TTC549 (cell line): ENCODE results near the gene HMG20A.

Experiments used
- FAIRE-seq: peaks from 2 replicates; lab custom pipeline; 2012; peaks lifted over from hg19 to GRCh38; lab: Jason Lieb, UNC

Gene HMG20A

DNA sequence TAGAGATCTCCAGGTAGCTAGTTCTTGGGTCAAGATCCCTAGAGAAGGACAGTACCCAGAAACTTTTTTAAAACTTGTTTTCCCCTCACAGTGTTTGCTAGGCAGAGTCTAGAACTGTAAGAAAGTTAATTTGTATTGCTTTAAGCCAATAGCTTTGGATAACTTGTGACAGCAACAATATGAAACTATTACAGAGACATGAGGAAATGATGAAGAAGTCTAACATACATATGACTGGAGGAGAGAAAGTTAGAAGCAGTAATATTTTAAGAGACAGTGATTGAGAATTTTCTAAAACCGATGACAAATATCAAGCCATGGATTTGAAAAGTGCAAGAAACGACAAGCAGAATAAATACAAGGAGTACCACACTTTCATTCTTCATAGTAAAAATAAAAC lies 10.0 kb downstream of the HMG20A start:
- no peak for FAIRE-seq

DNA sequence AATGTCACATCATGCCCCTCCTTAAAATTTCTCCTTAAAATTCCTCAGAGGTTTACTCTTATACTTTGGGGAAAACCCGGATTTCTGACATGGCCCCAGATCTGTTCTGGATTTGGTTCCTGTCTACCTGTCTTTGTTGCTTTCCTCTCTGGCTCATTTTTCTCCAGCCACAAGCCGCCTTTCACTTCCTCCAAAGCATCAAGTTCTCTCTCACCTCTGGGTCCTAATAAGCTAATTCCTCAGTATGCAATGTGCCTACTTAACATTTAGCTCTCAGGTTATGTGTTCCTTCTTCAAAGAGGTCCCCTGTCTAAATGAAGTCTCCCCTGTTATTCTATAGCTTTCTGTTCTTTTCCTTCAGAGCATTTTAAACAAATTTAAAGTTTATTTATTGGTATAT lies 16.1 kb downstream of the HMG20A start:
- FAIRE-seq: no peak

DNA sequence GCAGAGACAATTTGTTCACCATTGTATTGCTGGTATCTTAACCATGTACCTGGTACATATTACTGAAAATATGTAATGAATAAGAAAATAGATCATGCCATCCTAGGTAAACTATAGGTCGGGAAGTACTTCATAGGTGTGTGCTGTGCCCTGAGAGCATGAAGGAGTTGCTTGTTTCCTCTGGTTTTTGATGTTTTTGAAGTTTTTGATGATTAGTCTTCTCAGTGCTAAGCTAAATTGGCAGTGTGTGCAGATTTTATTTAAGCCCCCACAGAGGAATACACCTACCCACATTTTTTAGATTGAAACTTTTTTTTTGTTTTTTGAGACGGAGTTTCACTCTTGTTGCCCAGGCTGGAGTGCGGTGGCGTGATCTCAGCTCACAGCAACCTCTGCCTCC lies 16.6 kb downstream of the HMG20A start:
- FAIRE-seq: no peak

DNA sequence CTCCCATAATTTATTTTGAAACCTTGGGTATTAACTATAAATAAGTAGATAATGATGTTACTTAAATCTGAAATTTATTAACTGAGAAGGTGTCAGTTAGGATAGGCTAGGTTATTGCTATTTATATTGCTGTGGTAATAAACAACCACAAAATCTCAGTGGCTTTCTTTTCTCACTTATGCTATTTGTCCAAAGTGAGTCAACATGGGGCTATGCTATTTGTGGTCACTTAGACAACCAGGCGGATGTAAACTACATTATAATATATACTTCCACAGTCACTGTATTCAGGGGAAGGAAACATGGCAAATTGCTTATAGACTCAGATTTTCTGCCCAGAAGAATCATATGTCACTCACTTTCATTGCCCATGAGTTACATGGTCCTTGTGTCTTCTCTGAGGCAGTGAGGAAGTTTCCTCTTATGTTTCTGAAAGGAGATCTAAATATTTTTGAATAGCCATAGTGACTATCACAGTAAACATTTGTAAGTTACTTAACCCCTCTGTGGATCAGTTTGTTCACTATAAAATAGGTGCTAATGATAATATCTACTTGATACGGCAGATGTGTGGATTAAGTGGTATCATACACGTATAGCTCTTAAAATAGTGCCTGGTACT lies 19.8 kb downstream of the HMG20A start:
- FAIRE-seq: no peak

DNA sequence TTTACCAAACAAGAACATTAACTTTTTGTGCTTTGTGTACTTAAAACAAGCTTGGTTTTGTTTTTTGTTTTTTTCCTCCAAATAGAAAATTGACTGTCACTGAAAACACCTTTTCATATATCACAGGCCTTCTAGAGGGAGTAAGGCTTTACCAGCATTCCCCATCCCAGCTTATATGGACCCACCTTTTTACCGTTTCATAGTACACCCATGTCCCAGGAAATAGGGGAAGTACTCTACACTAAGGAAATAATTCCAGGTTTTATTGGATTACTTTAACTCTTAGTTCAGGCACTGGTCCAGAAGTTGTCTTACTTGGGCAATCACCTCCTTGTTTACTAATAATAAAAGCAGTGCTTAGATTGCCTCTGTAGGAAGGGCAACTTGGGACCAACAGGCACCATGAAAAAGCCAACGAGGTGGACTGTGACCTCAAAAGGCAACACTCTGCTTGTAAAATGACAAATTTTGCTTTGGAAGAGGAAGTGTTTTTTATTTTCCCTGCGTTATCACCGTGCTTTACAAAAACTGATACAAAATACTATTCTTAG lies 26.2 kb downstream of the HMG20A start:
- FAIRE-seq: no peak

DNA sequence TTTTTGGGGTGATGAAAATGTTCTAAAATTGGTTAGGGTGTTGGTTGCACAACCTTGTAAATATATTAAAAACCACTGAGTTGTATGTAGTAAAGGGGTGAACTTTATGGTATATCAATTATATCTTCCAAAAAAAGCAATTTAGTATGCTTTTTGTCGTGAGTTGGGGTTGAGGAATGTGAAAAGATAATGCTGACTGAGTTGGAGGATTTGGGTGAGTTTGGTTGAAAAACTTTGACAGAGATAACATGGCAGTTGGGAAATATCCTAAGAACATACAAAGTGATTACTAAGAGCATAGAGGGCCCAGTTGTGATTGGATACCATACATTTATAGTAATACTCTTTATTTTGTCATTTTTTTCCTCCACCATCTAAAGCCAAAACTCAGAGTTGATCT lies 33.6 kb downstream of the HMG20A start:
- no peak for FAIRE-seq

DNA sequence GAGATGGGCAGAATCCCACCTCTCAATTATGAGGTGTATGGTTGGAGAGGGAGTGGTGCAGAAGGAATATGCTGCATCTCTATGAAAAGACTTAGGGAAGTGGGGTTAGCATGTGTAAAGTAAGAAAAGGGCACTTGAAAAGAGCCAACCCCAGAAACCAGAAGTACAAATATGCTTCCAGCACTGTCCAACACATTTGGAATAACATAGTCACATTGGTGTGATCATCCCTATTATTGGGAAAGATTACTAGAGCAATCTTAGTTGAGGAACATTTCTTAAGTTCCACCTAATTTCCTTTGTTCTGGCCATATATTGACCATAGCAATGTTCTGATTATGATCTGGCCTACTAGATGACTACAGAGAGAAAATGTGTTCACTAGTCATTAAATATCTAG lies 34.3 kb downstream of the HMG20A start:
- FAIRE-seq: no peak

DNA sequence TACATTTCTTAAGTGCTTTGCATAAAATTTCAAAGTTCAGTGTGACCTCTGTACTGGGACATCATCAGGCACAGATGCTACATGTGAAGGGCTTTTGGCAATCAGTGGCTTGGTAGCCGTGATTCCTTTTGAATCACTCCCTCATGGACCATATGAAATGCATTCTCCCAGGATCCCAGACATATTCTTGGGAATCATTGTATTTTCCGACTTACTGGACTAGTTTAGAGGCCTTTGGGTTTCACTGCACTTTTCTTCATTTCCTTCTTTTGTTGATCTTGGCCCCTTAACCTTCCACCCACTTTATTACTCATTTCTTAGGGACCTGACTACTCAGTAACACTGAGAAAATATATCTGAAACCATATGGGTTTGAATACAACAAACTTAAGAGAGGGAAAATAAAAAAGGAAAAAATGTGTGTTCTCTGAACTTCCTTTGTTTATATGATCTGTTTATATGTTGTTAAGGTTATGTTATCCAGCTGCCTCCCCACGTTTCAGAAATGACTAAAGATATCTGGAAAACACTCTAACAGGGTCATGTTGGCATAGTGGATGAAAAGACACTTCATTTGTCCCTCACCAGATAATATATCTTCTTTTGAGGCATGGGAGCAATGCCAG lies 35.1 kb downstream of the HMG20A start:
- no peak for FAIRE-seq

DNA sequence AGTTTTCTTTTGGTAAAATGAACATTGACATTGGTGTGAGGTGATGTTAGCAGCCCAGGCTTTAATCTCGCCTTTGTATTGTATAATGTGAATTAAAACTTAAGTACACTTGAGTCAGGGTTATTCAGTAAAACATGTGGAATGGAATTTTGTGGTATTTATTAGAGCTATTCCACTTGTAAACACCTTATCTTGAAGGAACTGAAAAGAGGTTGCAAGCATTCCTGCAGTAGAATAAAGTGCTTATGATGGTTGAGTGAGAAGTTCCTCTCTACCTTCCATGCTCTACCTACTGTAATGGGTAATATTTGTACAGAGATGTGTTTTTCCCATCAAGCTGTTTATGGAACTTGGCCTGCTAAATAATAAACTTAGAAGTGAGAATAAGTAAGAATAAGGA lies 36.1 kb downstream of the HMG20A start:
- no peak for FAIRE-seq

DNA sequence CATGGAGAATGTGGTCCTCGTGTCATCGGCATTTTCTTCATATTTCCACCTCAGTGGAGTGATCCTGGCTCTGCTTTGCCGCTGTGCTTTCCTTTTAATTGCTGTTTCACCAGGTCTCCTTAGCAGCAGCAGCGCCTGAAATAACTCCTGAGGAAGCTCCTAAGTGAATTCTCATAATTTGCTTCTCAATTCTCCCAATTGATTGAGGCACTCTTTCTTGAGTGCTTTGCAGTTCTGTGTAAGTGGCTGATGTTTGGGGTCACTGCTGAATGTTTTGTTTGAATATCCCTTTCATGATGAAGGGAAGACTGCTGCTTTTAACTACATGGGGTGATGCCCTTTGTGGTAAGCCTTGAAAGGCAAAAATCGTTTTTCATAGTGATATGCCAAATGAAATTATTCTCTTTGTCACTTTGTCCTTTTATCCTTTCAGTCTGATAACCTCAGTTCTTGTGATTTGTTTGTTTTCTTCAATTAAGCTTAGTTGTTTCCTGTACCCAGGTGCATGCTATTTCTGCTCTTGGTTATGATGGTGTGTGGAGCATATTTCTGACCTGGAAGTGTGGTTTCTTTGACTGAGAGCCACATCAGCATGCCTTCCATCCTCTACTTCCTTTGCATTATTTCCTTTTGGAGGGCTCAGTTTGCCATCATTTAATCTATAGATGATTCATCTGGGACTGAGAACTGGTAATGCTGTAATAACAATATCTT lies 36.7 kb downstream of the HMG20A start:
- FAIRE-seq: no peak

DNA sequence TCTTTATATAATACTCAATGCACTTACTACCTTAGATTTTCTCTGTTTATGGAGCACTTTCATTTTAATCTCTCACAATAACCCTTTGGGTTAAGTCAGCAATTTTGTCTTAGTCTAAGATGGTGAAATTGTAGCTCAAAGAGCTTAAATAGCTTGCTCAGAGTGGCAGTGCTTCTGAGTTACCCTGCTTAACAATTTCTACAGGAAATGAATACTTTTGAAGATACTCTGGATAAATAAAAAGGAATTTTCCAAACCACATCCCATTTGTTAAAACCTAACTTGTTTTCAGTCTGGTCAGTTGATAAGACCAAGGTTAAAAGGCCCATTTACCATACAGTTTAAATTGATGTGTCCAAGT lies 37.2 kb downstream of the HMG20A start:
- no peak for FAIRE-seq

DNA sequence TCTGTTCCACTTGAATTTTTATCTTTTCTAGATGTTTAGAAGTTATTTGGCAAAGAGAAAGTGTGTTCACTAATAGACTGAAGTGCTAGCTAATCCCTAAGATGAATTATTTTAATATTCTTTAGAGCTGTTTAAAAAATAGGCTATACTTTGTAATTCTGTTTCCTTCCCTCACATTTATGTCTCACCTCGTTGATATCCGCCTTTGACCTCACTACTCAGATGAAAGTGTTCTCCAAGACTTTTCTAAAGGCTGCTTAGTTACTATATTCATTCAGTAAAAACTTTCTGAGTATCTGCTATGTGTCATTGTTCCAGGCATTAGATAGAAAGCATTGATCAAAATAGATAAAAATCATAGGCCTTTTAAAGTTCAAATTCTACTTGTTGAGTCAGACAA lies 38.3 kb downstream of the HMG20A start:
- no peak for FAIRE-seq

DNA sequence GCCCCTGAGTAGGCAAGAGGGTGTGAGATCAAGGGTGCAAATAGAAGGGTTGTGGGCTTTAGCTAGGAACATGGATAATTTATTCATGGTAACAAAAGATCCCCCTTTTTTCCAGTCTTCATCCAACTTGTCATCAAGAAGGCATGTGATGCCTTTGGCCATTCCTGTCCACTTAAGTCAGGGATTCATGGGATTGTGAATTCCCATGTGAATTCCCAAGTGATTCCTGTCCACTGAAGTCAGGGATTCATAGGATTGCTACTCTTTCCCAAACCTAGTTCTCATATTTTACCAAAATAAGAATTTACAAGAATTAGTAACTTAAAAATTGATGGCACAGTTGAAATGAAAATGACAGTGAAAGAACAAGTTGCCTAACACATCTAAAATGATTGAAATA lies 40.8 kb downstream of the HMG20A start:
- FAIRE-seq: no peak

DNA sequence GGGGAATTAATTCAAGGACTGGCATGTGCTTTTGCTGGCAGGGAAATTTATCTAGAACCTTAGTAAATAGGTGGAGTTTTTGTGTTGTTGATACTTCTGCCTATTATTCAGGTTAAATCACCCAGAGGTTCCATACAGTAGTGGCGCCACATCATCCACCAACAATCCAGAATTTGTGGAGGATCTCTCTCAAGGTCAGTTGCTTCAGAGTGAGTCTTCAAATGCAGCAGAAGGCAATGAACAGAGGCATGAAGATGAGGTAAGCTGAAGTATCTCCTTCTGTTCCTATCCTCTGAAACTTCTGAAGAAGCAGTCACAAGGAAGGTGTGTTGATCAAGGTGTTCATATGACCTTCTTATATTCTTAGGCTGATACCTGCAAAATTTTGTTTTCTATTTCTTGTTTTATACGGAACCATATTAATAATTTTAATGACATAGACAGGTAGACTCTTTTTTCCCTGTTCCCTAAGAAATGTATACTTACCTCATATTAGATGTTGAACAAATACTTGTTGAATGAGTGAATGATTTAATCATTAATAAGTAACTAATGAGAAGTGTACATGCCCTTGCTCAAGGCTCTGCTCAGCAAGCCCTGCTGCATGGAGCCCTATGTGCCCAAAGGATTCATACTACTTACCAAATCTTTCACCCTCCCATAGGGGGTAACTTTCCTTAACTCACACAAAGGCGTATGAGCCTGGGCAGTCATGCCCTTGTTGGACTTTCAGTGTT lies 43.6 kb downstream of the HMG20A start:
- no peak for FAIRE-seq

DNA sequence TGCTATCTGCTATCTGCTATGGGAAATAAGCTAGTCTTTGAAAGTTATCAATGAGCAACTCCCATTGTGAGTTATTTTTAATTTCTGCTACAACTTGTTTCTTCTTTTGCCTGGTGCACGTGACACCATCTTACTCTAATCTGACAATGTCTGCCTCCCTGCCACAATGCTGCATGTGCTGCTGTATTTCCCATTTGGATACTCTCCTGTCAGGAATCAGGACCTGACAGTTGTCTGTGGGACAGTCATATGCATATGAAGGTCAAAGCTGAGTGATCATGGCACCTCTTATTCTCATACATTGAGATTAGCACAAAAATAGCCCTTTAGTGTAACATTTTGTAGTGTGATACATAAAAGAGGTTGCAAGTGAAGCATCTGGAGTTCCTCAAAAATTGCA lies 45.8 kb downstream of the HMG20A start:
- FAIRE-seq: no peak

DNA sequence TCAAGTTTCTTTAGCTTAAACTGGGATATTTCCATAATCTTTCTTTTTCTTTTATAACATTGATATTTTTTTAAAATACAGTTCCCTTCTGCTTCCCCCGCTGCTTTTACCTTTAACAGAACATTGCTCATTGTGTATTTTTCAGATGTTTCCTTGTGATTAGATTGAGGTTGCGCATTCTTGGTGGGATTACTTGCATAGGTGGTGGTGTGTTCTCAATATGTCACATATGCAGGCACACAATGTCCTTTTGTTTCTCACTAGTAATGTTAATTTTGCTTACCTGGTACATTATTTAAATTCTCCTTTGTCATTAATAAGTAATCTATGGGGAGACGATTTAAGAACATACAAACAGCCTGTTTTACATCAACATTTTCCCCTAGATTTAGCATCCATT lies 48.2 kb downstream of the HMG20A start:
- no peak for FAIRE-seq

DNA sequence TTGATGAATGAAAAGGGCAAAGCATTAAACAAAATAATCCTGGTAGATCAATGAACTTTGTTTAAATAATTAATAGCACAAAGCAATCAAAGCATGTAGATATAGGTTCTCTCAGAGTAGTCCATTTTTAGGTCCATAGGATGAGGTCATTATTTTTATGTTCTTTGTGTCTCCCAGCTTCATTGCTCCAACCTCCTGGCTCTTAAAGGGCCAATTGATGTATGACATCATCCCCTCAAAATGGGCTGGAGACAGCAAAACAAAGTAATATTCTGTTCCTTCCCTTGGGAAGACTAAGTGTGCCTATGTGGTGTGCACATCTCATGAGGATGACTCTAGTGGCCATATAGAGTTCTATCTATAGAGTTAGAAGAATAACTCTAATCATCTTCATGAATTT lies 49.5 kb downstream of the HMG20A start:
- FAIRE-seq: no peak

DNA sequence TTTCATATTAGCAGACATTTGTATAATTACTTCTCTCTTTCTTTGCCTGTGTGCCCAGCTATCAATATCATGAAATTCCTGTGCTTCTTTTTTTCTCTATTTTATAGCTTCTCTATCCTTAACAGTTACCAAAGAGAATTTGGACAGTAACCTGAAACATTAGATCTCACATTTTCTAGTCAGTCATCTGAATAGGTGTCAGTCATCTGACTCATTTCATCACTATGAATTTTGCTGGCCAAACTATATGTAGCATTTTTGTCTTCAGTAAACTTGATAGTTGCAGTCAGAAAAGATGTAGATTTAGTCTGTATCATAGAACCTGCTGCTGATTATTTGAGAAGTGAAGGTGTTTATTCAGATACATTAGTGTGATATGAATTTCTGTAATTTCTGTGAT lies 52.6 kb downstream of the HMG20A start:
- FAIRE-seq: no peak

DNA sequence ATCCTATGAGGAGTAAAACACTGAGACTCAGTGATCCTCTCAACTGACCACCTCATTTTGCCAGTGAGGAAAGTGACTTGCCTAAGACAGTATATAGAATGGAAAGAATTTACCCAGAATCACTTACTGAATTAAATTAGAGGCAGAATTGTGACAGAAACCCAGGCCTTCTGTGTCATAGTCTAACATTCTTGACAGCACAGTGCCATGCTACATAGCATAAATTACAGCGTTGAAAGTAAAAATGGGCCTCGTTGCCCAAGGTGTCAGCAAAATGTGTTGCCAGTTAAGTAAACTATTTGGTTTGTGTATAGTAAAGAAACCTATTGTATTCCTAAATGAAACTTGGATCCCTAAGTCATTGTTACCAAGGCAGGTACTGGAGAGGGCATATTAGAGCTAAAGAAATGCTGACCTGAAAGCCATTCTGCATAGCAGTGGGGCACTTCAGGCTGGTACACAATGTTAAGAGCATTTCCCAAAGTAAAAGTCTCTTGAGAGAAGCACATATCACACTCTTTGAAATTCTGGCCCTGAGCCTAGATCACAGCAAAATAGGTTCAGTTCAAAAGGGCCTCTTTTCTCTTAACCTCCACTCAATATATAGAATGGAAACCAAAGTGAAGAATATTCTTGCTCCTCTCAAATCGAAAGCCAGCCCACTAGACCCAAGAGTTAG lies 53.8 kb downstream of the HMG20A start:
- FAIRE-seq: no peak

DNA sequence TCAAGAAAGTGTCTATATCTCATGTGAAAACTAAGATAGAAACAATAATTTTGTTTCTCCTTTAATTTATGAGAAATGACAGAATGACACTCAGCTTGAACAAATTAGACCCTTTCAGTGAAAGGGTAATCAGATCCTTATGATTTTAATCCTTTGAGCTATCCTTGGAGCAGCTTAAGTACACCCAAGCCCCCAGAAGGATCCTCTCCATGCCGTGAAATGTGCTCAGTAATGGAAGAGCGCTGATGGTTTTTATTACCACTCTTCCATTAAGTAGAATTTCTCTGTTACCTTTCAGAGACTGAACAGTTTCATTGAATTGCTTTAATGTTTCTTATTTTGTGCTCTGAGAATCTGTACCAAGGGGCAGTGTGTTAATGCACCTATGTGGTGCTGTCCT lies 54.3 kb downstream of the HMG20A start:
- no peak for FAIRE-seq

DNA sequence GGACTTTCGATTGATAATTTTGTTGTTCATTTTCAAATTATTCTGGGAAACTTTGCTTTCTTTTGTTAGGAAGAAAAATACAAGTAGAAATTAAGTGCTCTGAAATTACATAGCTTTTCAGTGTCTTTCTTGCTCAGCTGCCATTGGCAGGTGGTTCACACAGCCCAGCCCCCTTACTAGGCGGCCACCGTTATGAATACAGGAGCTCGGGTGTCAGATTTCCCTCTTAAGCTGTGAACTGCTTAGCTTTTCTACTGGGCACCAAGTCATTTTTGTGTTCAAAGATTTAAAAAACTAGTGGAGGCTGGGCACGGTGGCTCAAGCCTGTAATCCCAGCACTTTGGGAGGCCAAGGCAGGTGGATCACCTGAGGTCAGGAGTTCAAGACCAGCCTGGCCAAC lies 55.2 kb downstream of the HMG20A start:
- FAIRE-seq: no peak

DNA sequence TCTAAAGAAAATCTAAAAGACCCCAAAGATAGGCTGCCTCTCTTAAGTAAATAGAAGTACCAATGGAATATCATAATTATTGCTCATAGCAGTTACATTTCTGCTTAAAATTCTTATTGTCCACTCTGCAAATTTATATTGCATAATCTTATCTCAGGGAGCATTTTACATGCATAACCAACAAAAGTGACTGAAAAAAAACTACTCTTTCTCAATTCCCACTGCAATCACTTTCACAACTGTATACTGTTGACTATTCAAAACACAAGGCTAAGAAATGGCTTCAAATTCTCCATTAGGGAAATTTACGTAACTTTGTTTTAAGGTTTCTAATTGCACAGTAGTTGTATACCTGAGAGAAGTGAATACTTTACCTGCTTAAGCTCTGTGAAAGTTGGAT lies 56.3 kb downstream of the HMG20A start:
- FAIRE-seq: no peak

DNA sequence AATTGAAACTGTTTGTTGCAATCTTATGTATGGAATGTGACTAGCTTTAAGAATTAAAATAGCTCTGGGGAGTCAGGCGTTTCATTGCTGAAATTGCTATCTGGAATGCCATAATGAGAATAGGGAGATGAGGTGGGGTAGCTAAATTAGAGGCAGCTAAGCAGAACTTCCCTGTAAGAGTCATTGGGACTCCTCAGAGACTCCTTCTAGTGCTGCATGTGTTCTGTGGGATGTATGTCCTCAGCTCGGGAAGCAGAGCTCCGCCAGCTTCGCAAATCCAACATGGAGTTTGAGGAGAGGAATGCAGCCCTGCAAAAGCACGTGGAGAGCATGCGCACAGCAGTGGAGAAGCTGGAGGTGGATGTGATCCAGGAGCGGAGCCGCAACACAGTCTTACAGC lies 57.4 kb downstream of the HMG20A start:
- FAIRE-seq: no peak
